ENCODE results near the gene ZRANB3. TPM values are rescaled to one million over a fixed set of nuclear protein-coding genes. Genes with fewer than 3 reads are reported as not detected.
"Not testable (repeated sequence)": the region's sequence is repeated elsewhere in the genome, so short reads cannot be mapped to it uniquely, and the experiment has no call there.

Gene ZRANB3
- total RNA-seq, 1 donor from 2014 or later = 15.9 TPM

DNA sequence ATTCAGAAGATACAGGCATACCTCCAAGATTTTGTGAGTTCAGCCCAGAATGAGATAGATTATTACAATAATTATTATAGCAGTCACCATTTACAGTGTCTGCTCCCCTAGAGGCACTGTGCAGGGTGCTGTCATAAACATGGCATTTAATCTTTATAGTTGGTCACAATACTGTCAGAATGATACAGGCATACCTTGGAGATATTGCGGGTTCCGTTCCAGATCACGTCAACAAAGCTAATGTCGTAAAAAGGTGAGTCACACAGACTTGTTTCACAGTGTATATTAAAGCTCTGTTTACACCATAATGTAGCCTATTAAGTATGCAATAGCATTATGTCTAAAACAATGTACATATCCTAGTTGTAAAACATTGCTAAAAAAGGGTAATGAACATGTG lies 45.6 kb downstream of the ZRANB3 start:
- no peak for DNase-seq

GRCh38 chr2:135475128-135475527 lies 55.9 kb downstream of the ZRANB3 start:
- no peak for DNase-seq

DNA sequence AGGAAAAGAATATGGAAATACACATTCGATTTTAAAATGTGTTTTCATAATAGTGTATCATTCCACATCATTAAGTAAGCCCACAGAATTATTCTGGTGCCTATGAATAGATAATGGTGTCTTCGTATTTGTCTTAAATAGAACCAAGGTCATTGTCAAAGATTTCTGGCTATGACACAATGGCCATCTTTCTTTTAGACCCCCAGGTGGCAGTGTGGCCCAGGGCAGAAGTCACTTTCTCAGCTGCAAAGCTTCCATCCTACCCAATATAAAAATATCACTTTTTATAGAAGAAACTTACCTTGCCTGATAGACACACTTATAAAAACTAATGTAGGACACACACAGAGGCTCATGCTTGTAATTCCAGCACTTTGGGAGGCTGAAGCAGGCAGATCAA lies 57.5 kb downstream of the ZRANB3 start:
- peak; percentile 2 for DNase-seq

DNA sequence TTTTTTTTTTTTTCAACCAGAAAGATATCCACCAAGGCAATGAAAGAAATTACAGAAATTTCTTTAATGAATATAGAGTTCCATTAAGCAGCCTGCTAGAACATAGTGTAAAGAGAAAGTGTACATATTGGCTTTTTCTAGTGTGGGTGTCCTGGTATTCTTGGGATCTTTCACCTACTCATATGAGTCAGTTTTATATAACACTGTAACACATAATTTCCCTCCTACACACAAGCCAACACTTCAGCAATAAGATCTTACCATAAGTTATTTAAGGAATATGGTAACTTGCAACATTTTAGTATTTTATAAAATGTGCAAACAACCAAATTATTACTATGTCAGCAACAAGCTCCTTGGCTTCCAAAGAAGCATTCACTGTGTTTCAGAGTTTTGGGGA lies 59.9 kb downstream of the ZRANB3 start:
- DNase-seq = no peak

- no peak for DNase-seq
Observed at GRCh38 chr2:135457279-135457678, 73.7 kb downstream of the ZRANB3 start.

- DNase-seq = no peak
Observed at GRCh38 chr2:135456835-135457234, 74.2 kb downstream of the ZRANB3 start.

- no peak for DNase-seq
Observed at GRCh38 chr2:135456431-135456830, 74.6 kb downstream of the ZRANB3 start.

- DNase-seq = no peak
Observed at GRCh38 chr2:135454608-135455007, 76.4 kb downstream of the ZRANB3 start.

DNA sequence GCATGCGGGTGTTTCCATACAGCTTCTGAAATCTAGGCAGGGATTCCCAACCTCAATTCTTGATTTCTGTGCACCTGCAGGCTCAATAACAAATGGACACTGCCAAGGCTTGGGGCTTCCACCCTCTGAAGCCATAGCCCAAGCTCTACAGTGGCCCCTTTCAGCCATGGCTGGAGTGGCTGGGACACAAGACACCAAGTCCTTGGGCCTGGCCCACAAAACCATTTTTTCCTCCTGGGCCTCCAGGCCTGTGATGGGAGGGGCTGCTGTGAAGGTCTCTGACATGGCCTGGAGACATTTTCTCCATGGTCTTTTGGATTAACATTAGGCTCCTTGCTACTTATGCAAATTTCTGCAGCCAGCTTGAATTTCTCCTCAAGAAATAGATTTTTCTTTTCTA lies 78.0 kb downstream of the ZRANB3 start:
- DNase-seq = not testable (repeated sequence)

- no peak for DNase-seq
Observed at GRCh38 chr2:135451966-135452365, 79.1 kb downstream of the ZRANB3 start.

- DNase-seq = not testable (repeated sequence)
Observed at GRCh38 chr2:135443013-135443412, 88.0 kb downstream of the ZRANB3 start.

- not testable (repeated sequence) for DNase-seq
Observed at GRCh38 chr2:135435155-135435554, 95.9 kb downstream of the ZRANB3 start.

- DNase-seq = no peak
Observed at GRCh38 chr2:135424849-135425248, 106.2 kb downstream of the ZRANB3 start.

DNA sequence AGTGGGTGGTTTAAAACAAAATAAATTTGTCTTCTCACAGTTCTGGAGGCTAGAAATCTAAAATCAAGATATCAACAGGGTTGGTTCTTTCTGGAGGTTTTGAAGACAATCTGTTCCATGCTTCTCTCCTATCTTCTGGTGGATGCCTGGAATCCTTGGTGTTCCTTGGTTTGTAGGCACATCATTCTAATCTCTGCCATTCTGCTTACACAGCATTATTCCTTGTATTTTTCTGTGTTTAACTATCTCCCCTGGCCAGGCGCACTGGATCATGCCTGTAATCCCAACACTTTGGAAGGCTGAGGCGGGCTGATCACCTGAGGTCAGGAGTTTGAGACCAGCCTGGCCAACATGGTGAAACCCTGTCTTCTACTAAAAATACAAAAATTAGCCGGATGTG lies 108.1 kb downstream of the ZRANB3 start:
- DNase-seq = no peak

DNA sequence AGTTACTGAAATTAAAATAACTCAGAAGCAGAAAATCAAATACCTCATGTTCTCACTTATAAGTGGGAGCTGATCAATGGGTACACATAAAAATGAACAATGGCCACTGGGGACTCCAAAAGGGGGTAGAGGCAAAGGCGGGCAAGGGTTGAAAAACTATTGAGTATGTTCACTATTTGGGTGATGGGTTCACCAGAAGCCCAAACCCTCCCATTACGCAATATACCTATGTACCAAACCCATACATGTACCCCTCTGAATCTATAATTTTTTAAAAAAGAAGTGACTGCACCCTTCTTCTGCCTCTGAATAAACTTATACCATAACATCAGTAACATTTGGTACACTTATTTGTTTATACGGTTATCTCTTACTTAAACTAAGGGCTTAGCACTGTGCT lies 119.4 kb downstream of the ZRANB3 start:
- DNase-seq = no peak

DNA sequence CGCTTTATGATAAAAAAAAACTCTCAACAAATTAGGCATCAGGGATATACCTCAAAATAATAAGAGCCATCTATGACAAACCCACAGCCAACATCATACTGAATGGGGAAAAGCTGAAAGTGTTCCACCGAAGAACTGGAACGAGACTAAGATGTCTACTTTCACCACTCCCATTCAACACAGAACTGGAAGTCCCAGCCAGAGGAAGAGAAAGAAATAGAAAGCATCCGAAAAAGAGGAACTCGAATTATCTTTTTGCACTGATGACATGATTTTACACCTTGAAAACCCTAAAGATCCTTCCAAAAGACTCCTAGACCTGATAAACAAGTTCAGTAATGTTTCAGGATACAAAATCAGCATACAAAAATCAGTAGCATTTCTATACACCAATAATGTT lies 121.6 kb downstream of the ZRANB3 start:
- DNase-seq = no peak

DNA sequence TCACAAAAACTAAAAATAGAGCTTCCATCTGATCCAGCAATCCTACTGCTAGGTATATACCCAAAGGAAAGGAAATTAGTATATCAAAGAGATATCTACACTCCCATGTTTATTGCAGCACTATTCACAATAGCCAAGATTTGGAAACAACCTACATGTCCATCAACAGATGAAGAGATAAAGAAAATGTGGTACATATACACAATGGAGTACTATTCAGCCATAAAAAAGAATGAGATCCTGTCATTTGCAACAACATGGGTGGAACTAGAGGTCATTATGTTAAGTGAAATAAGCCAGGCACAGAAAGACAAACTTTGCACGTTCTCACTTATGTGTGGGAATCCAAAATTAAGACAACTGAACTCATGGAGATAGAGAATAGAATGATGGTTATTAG lies 134.8 kb downstream of the ZRANB3 start:
- not testable (repeated sequence) for DNase-seq

DNA sequence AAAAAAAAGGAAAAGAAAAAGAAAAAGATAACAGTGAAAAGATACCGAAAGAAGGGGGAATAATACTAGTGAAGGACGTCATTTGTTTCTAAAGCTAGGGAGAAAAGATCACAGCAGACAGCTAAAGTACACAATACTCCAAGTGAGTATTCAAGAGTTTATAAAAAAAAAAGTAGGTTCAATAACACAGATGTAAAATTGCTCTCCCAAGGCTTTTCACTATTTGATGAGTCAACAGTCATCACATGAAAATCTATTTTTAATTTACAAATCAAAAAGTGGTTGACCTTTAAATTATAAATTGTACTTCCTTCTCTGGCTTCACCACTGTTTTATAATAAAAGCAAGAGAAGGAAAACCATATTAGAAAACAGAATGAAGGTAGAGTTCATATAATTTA lies 144.0 kb downstream of the ZRANB3 start:
- no peak for DNase-seq

- DNase-seq = no peak
Observed at GRCh38 chr2:135378591-135378990, 152.4 kb downstream of the ZRANB3 start.

GRCh38 chr2:135373702-135374101 lies 157.3 kb downstream of the ZRANB3 start:
- DNase-seq = no peak

- DNase-seq = no peak
Observed at GRCh38 chr2:135349941-135350340, 181.1 kb downstream of the ZRANB3 start.

- not testable (repeated sequence) for DNase-seq
Observed at GRCh38 chr2:135348096-135348704, 182.8 kb downstream of the ZRANB3 start.

DNA sequence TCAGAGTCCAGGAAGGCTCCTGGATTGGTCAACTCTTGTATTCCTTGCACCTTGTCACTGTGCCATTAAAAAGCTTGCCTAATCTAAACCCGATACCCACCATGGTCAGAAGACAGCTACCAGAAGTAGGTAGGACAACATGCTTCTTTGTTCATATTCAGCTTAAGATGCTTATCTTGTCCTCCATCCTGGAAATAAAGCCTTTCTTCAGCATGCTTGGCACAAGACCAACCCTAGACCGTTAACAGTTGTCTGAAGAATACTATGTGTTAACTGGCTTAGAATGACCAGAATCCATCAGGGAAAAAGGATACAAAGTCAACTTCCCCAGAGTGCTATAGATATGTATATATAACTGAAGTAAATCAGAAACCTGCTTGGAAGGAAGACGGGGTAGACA lies 193.9 kb downstream of the ZRANB3 start:
- DNase-seq = no peak

DNA sequence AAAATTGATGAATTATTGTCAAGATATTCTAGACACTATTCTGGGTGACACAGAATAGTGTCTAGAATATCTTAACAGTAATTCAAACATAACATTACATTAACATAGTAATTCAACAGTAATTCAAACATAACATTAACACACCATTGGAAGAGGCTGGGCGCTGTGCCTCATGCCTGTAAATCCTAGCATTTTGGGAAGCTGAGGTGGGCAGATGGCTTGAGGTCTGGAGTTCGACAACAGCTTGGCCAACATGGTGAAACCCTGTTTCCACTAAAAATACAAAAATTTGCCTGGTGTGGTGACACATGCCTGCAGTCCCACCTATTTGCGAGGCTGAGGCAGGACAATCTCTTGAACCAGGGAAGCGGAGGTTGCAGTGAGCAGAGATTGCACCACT lies 195.8 kb downstream of the ZRANB3 start:
- DNase-seq = no peak

GRCh38 chr2:135327146-135327545 lies 203.9 kb downstream of the ZRANB3 start:
- no peak for DNase-seq

Data from tongue (tissue), 2 donors.